Myocyte (in vitro differentiated cells): ENCODE measurements around the gene INO80E. TPM values are rescaled to one million over a fixed set of nuclear protein-coding genes. Genes with fewer than 3 reads are reported as not detected.
"Not testable (repeated sequence)": the region's sequence is repeated elsewhere in the genome, so short reads cannot be mapped to it uniquely, and the experiment has no call there.

Experiments used
- DNase-seq: peaks from one replicate; pipeline ENCODE4 v3.0.0-alpha.2; 2012; ENCODE audit warnings: low read depth
- total RNA-seq: library from RNA; depleted of rRNA; stranded (reverse); fragments of >200 nt; gene quantifications from 2 replicates; pipeline ENCODE4 v1.2.3, GENCODE V29; 2014

The INO80E gene
- total RNA-seq, 1 donor from 2014 or later: 43.8 TPM

DNA sequence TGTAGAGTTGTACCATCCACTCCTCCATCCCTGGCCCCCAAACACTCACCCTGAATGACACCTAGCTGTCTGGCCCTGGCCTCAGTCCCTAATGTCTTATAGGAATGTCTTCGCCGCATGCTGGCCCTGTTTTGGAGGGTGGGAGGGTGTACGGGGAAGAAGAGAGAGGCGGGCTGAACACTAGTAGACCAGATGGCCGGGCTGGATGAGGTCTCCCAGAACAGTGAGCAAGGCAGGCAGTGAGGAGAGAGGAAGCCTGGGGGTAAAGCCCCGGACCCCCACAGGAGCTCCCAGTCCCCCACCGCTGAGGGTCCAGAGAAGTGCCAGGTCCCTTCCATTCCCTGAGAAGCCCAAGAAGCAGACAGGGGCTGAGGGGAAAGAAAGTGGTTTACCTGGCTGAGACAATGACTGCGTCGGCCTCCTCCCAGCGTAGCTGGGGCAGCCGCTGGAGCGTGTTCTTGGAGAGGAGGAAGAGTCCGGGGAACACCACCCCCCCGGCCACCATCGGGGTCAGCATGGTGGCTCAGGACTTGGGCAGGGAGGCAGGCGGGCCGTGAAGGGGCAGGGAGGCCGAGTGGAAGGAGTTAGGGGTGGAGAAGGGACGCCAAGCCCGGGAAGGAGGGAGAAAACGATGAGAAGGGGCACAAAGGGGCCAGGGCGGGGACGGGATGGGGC lies 34.1 kb downstream of the INO80E start:
- DNase-seq: no peak

DNA sequence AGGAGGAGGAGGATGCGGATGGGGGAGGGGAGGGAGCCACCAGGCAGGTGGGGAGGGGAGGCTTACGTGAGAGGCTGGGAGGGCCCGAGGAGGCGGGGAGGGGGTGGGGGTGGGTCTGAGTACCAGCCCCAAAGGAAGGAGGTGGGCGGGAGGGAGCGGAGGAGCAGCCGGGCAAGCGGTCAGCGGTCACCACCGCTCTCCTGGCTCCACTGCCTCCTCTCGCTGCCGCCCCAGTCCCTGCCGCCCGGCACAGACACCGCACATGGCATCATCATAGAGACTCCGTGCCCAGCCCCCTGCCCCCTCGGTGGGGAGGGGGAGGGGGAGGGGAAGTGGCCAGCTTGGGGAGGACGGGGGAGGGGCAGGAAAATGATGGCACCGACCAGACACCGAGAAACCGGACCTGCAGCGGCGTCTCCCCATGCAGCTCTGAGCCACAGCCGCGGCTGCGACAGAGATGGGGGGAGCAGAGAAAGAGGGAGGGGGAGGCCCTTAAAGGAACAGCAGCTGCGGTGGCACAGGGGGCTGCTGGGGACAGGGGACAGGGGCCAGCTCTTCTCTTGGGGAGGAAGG lies 34.9 kb downstream of the INO80E start, which contains the start of gene TLCD3B:
TSS of gene TLCD3B (minus strand) at position 431 of the 573 bp plus-strand sequence. CDS start 744 bp downstream, outside the sequence.
- no peak for DNase-seq

DNA sequence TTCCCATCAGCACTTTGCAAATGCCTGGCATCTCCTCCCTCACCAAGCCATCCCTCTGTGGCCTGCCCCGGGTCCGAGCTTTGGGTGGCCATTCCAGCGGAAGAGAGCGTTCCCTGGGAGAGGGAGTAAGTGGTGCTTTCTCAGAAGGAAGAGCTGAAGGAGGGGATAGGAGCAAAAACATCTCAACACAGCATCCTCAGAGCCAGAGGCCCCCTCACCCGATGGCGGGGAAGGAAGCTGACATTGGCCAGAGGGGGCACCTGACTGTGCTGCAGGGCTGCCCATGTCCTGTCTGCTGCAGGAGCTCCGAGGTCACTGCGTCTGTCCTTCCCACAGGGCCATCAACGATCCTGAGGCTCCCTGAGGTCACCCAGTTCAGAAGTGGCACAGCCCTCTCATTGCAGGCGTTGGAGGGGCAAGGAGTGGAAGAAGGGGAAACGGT lies 35.5 kb downstream of the INO80E start:
- no peak for DNase-seq

DNA sequence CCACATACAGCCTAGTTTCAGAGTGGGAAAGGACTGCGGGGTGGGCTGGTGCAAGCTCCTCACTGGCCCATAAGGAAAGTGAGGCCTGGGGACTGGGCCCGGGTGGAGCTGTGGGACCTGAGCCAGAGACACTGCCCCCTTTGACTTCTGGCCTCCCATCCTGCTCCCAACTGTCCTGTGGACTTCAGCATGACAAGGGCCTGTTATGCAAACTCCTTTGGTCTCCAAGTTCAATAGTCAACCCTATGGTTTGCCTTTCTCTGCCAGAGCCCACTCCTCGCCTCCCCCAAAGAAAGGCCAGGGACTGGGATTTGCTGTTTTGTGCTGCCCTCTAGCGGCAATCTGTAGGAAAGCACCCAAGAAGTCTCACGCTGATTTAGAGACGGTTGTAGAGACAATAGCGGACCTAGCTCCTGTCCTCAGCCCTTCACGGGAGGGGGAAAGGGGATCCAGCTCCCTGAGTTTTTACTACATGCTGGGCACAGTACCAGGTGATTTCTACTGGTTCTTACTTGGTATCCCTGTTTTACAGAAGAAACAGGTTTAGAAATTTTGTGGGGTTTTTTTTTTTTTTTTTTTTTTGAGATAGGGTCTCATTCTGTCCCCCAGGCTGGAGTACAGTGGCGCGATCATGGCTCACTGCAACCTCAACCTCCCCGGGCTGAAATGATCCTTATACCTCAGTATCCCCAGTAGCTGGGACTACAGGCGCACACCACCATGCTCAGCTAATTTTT lies 36.2 kb downstream of the INO80E start:
- DNase-seq: peak; percentile 73

DNA sequence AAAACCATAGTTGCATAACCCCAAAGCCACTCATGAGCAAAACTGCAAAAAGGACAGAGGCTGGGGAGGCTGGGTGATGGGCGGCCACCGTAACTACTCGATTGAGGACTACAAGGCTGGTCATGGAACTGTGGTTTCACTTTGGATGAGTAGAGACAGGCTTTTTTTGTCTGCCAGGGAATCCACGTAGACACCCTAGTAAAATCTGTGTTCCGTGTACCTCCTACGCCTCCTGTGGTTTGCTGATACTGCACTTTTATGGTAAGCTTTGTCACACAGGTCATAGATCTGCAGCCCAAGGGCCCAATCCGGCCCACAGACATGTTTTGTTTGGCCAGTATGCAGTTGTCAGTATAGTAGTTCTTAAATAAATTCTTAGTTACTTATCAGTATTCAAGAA lies 37.2 kb downstream of the INO80E start:
- no peak for DNase-seq

DNA sequence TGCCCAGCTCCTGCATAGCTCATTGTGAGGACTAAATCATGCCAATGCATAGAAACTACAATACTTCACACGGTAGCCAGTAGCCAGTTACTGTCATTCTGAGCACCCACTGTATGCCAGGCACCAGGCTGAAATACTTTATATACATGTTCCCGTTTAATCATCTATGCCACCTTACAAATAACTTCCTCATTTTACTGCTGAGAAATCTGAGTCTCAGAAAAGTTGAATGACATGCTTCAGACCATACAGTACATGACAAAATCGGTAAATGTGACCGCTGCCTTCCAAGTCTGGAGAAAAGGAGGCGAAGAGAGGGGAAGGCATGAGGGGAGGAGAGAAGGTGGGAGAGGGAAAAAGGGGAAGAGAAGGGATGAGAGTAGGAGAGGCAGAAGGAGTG lies 44.2 kb downstream of the INO80E start:
- no peak for DNase-seq

DNA sequence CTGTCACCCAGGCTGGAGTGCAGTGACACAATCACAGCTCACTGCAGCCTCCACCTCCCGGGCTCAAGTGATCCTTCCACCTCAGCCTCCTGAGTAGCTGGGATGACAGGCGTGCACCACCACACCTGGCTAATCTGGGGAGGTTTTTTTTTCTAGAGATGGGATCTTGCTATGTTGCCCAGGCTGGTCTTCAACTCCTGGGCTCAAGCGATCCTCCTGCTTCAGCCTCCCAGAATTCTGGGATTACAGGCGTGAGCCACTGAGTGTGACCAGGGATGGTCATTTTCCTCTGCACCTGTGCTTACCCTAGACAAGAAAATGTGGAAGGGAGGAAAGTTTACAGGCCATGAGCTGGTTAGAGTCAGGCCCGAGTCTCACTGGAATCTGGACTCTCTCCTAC lies 44.6 kb downstream of the INO80E start:
- DNase-seq: not testable (repeated sequence)

DNA sequence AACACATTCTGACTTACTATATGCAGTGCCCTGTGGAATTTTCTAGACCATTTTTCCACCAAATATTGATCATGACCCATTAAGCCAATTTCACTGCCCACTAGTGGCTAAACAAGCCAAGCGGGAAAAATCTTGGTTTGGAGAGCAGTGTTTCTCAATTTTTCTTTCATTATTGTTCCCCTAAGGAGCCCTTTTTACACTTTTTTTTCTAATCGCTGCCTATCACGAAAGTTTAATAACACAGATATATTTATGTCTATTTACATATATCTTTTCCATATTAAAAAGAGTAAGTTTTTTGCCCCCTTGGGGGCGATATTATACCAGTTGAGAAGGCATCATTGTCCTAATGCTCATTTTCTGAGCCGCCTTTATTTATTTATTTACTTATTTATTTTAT lies 45.8 kb downstream of the INO80E start:
- DNase-seq: peak; percentile 58

DNA sequence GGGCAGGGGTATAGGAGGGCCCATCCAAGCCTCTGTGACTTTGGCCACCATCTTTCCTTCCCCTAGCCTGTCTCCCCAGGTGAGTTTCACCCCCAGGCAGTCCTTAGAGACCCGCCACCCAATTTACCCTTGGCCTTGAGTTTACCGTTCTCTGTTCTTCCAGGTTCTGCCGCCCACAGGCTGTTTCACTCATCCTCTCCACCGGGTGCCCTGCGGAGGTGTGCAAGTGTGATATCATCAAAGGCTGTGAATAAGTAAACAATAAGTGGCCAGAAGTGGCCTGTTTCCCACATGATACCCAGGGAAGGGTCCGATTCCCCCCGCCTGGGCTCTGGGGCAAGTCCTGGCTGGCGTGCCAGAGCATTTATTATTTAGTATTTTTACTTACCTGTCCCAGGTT lies 50.1 kb downstream of the INO80E start:
- no peak for DNase-seq

DNA sequence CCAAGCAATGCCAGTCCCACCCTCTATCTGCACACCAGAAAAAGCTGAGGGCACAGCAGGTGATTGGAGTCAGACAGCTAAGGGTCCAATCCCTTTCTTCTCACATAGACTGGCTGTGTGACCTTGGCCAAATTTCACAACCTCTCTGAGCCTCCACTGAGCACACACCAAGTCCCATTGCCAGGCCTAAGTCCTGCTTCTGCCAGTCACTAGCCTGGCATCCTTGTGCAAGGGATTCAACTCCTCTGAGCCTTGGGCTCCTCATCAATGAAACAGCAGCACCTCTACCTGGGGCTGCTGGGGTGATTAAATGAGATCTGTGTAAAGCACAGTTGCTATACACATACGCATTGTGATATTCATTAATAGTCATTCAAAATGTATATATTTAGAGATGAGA lies 50.5 kb downstream of the INO80E start:
- no peak for DNase-seq

DNA sequence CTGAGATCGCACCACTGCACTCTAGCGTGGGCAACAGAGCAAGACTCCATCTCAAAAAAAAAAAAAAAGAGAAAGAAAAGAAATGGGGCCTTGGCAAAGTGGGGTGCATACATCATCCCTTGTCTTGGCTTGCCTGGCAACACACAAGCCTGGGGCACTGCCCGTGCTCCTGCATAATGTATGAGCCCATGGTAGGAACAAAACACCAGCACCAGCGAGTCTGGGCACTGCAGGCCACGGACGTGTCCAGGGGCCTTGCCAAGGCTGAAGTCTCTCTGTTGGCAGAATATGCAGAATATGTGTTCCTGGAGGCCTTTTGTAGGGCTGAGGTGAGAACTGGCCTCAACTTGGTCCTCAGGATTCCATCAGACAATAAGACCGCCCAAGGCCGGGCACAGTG lies 53.8 kb downstream of the INO80E start:
- no peak for DNase-seq

DNA sequence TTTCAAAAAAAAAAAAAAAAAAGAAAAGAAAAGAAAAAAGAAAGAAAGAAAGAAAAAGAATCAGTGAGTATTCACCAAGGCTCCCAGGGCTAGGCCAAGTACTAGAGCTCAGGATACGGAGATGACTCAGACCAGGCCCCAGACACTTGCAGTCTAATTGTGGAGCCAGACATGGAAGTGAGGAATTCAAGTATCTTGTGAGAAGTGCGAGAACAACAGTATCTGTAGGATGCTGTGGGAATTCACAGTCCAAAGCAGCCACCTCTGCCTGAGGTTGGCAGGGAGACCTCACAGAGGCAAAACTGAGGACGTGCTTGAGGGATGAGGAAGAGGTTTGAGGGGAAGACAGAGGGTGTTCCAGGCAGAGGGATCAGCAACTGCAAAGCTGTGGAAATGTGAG lies 55.5 kb downstream of the INO80E start:
- no peak for DNase-seq

DNA sequence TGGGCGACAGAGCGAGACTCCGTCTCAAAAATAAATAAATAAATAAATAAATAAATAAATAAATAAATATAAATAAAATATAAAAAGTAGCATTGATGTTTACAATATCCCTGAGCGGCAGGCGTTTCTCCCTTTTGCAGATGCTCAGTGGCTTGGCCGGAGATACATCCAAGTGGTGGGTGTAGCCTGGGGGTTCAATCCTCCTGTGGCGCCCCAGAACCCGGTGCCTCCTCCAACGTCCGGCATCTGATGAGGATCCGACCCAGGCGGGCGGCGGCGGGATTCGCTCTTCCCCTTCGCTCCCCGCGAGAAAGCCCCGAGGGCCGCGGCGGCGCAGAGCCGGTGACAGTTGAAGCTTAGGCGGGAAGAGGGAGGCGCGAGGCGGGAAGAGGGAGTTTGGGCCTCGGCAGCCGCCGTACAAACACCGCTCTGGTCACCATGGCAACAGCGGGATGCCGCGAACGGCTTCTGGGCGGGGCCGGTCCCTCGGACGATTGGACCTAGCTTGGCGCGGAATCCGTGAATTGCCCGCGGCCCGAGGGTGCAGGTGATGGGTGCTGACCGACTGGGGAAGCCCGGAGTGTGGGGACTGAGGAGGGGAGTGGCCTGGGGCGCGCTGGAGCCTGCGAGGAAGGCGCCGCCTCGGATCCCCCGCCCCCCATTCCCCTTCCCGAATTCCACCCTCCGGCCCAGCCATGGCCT lies 56.8 kb downstream of the INO80E start:
- peak; percentile 91 for DNase-seq

DNA sequence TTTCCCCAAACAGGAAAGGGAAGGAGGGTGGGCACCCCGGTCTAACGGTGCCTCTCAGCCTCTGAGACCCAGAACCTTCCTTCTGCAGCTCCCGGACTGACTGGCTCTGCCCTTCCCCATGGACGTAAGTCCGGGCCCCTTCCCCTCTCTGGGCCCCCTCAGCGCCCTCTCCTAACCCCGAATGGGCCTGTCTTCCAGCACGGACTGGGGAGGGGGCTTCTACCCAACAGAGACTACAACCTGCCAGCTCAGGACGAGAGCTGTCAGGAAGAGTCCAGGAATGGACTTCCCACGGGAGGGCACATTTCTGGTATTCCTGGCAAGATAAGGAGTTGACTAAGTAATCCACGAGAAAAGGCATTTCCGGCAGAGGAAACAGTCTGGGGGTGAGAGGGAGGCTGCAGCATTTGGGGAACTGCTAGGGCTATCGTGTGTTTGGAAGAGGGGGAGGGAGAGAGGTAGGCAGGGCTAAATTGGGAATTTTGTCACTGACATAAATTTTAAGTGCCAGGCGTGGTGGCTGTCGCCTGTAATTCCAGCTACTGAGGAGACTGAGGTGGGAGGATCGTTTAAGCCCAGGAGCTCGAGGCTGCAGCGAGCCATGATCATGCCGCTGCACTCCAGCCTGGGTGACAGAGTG lies 57.5 kb downstream of the INO80E start:
- no peak for DNase-seq

DNA sequence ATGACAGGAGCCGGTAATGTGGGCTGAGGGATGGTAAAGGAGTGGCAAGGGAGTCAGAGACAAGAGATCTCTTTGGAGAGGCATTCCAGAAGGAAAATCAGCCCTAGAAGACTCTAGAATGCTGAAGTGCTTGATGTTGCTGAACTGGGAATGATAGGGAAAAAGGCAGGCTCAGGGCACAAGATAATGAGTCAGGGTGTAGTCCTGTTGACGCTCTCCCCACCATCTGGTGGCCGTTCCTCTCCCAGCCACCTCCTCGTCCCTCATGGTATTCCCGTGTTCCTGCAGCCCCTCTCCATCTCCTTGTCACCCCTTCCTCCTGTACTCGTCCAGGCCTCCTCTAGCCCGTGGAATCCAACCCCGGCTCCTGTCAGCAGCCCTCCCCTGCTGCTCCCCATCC lies 58.4 kb downstream of the INO80E start:
- no peak for DNase-seq

DNA sequence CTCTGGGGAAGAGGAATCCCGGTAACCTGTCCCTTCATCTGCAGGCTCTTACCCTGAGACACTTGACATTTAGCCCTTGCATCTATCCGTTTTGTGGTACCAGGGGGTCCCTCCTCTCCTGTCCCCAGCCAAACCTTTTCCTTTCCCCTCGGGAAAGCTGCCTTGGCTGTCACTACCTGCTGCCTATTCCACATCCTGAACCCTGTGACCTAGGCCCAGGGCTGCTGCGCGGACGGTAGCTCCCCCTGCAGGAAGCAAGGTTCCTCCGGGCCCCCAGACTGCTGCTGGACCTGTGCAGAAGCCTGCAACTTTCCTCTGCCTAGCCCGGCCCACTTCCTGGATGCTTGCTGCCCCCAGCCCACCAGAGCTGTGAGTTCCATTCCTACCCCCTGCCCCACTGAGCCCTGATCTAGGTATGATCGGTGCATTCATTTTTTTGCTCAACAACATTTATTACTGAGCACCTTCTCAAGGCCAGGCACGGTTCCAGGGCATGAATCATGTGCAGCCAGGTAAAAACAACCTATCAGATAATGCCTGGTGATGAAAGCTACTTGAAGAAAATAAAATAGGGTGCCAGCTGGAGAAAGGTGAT lies 59.0 kb downstream of the INO80E start:
- no peak for DNase-seq

Other genes starting within 250 kb of the INO80E start
- gene ZG16, start 218.0 kb upstream of the INO80E start, total RNA-seq: not detected in 2 replicates
- 10.2 and 10.9 TPM in 2 replicates for gene KIF22, start 205.5 kb upstream of the INO80E start, total RNA-seq
- 136 and 218 TPM in 2 replicates for gene MAZ, start 189.7 kb upstream of the INO80E start, total RNA-seq
- 0.83 and 3.1 TPM in 2 replicates for gene PRRT2, start 184.0 kb upstream of the INO80E start, total RNA-seq
- gene PAGR1, start 180.1 kb upstream of the INO80E start, total RNA-seq: 38.4 and 49.0 TPM in 2 replicates
- gene MVP, start 175.8 kb upstream of the INO80E start, total RNA-seq: 361 and 417 TPM in 2 replicates
- gene CDIPT, start 133.0 kb upstream of the INO80E start, total RNA-seq: 47.2 and 53.9 TPM in 2 replicates
- 6.4 and 11.8 TPM in 2 replicates for gene SEZ6L2, start 96.7 kb upstream of the INO80E start, total RNA-seq
- gene ASPHD1, start 95.8 kb upstream of the INO80E start, total RNA-seq: 3.9 and 4.0 TPM in 2 replicates
- gene KCTD13, start 70.0 kb upstream of the INO80E start, total RNA-seq: 6.8 and 9.3 TPM in 2 replicates
- gene TMEM219, start 34.2 kb upstream of the INO80E start, total RNA-seq: 89.8 and 92.2 TPM in 2 replicates
- gene TAOK2, start 22.4 kb upstream of the INO80E start, total RNA-seq: 49.9 and 75.7 TPM in 2 replicates
- gene HIRIP3, start 624 bp upstream of the INO80E start, total RNA-seq: 11.9 and 12.7 TPM in 2 replicates
- gene DOC2A, start 14.8 kb downstream of the INO80E start, total RNA-seq: not detected in 2 replicates
- gene C16orf92, start 27.0 kb downstream of the INO80E start, total RNA-seq: not detected in 2 replicates
- gene TLCD3B, start 35.0 kb downstream of the INO80E start, total RNA-seq: 0.21 and 1.0 TPM in 2 replicates
- 2,927 and 3,693 TPM in 2 replicates for gene ALDOA, start 69.5 kb downstream of the INO80E start, total RNA-seq
- gene PPP4C, start 79.8 kb downstream of the INO80E start, total RNA-seq: 79.8 and 80.3 TPM in 2 replicates
- 0.45 and 1.4 TPM in 2 replicates for gene TBX6, start 95.7 kb downstream of the INO80E start, total RNA-seq
- gene YPEL3, start 100.0 kb downstream of the INO80E start, total RNA-seq: 41.3 and 52.2 TPM in 2 replicates
- gene GDPD3, start 117.3 kb downstream of the INO80E start, total RNA-seq: 0.24 and 0.47 TPM in 2 replicates
- 13.7 and 20.9 TPM in 2 replicates for gene MAPK3, start 127.0 kb downstream of the INO80E start, total RNA-seq
- 0.21 and 1.5 TPM in 2 replicates for gene CORO1A, start 187.4 kb downstream of the INO80E start, total RNA-seq
- gene BOLA2B, start 197.4 kb downstream of the INO80E start, total RNA-seq: 66.2 and 236 TPM in 2 replicates
- gene SLX1A, start 197.6 kb downstream of the INO80E start, total RNA-seq: 12.7 and 26.6 TPM in 2 replicates
- 1.3 and 3.0 TPM in 2 replicates for gene SULT1A3, start 203.0 kb downstream of the INO80E start, total RNA-seq